K562 (cell line): ENCODE data around the gene SIRT5. TPM values are rescaled to one million over a fixed set of nuclear protein-coding genes. Genes with fewer than 3 reads are reported as not detected.

Experiments
- ATAC-seq: fragments of 200-7000 bp; cut with Tn5 transposase; 3 replicates; pipeline ENCODE4 v1.9.1; 2020; ENCODE audit warnings: moderate library complexity
- Bru-seq: library from RNA; stranded (reverse); fragments of 400-500 nt; gene quantifications from one replicate; lab custom pipeline; 2021; lab: Mats Ljungman, UMichigan
- BruChase-seq, 2 experiments: library from RNA; stranded (reverse); fragments of 400-500 nt; gene quantifications; one replicate each; lab custom pipeline; 2021; lab: Mats Ljungman, UMichigan
- BruUV-seq: library from RNA; stranded (reverse); fragments of 400-500 nt; replicated peaks from 2 replicates; lab custom pipeline; 2021; lab: Mats Ljungman, UMichigan
- CTCF ChIA-PET: fragments of 300-600 bp; formaldehyde crosslinking; extraction: SDS; loops from one replicate; lab custom pipeline; 2021; ENCODE audit warnings: low intra/inter-chr PET ratio; lab: Yijun Ruan, JAX
- POLR2A ChIA-PET: fragments of 300-600, 350-650 bp; sonication (Branson Sonifier 250); formaldehyde crosslinking; extraction: SDS; loops from one replicate; lab custom pipeline; 2021; ENCODE audit warnings: antibody characterized with exemption, inconsistent platforms; lab: Yijun Ruan, JAX
- DNase-seq, 4 experiments: peaks; one replicate each; pipeline versions ENCODE4 v3.0.0 to v3.0.0-alpha.2; 2011 to 2018; ENCODE audit warnings: low spot score in 3 of 4, mixed read lengths in 3 of 4; ENCODE audit errors: extremely low read depth in 1 of 4
- FAIRE-seq: peaks from 2 replicates; lab custom pipeline; 2011; peaks lifted over from hg19 to GRCh38; lab: Jason Lieb, UNC
- H2AFZ ChIP-seq: 2 replicates; pipeline ENCODE4 v1.6.0; 2011; ENCODE audit warnings: low read depth, low read length, control low read depth, inconsistent platforms
- H3K27ac ChIP-seq: fragments of 200-600 bp; 3 replicates; pipeline ENCODE4 v1.8.0; 2011; ENCODE audit warnings: low read depth, mild to moderate bottlenecking, control low read depth, inconsistent platforms, low read length, moderate library complexity, mixed read lengths; ENCODE audit errors: extremely low read depth
- H3K27me3 ChIP-seq, 2 experiments: fragments of 300-600 bp in 1 of 2; 2 replicates in 1 of 2; 3 replicates in 1 of 2; pipeline versions ENCODE4 v1.6.0 to v1.8.0; 2011; ENCODE audit warnings: inconsistent platforms in 2 of 2, low read length in 2 of 2, mild to moderate bottlenecking in 1 of 2, mixed read lengths in 1 of 2, moderate library complexity in 1 of 2; ENCODE audit not compliant: control insufficient read depth in 2 of 2, insufficient read depth in 2 of 2
- H3K36me3 ChIP-seq: fragments of 300-600 bp; 3 replicates; pipeline ENCODE4 v1.8.0; 2011; ENCODE audit warnings: mild to moderate bottlenecking, low read length, inconsistent platforms; ENCODE audit not compliant: control insufficient read depth, insufficient read depth
- H3K4me1 ChIP-seq, 2 experiments: fragments of 200-600 bp in 1 of 2; replicated peaks in 1 of 2; 2 replicates in 1 of 2; 3 replicates in 1 of 2; pipeline versions ENCODE4 v1.5.1 to v1.8.0; 2011; ENCODE audit warnings: inconsistent platforms in 2 of 2, low read length in 2 of 2, mild to moderate bottlenecking in 1 of 2, mixed read lengths in 1 of 2, moderate library complexity in 1 of 2; ENCODE audit not compliant: control insufficient read depth in 2 of 2, insufficient read depth in 2 of 2
- H3K4me2 ChIP-seq: 2 replicates; pipeline ENCODE4 v1.6.1; 2011; ENCODE audit warnings: low read length, control low read depth, inconsistent platforms, mixed read lengths; ENCODE audit not compliant: insufficient read depth
- H3K4me3 ChIP-seq: fragments of 200-600 bp; sonication (generic), shearing (Covaris generic); 2 replicates; pipeline ENCODE4 v1.5.1; 2016; ENCODE audit warnings: control low read depth, inconsistent platforms
- H3K79me2 ChIP-seq: fragments of 200-600 bp; 3 replicates; pipeline ENCODE4 v1.8.0; 2011; ENCODE audit warnings: low read length, inconsistent platforms; ENCODE audit not compliant: control insufficient read depth, insufficient read depth
- H3K9ac ChIP-seq, 2 experiments: 2 replicates each; pipeline versions ENCODE4 v1.6.0 to v1.6.1; 2011; ENCODE audit warnings: low read depth in 2 of 2, low read length in 2 of 2, control low read depth in 1 of 2, inconsistent platforms in 1 of 2, mild to moderate bottlenecking in 1 of 2, mixed read lengths in 1 of 2; ENCODE audit not compliant: insufficient read depth in 1 of 2
- H3K9me1 ChIP-seq: one replicate; pipeline ENCODE4 v1.6.0; 2011; ENCODE audit warnings: inconsistent platforms, mild to moderate bottlenecking, low read length, moderate library complexity; ENCODE audit not compliant: control insufficient read depth, insufficient read depth
- H3K9me3 ChIP-seq: replicated peaks from 2 replicates; pipeline ENCODE4 v1.5.1; 2011; ENCODE audit warnings: low read depth, low read length, inconsistent platforms; ENCODE audit not compliant: control insufficient read depth, insufficient read depth
- H4K20me1 ChIP-seq: replicated peaks from 2 replicates; pipeline ENCODE4 v1.6.1; 2011; ENCODE audit warnings: low read length, inconsistent platforms, mixed read lengths; ENCODE audit not compliant: control insufficient read depth, insufficient read depth
- CGGBP1 ChIP-seq: fragments of 250-450 bp; sonication (Bioruptor Pico); IDR thresholded peaks from 2 replicates; pipeline ENCODE4 v1.9.0; 2021; ENCODE audit warnings: mild to moderate bottlenecking
- GTF2B ChIP-seq: IDR thresholded peaks from 2 replicates; pipeline ENCODE4 v1.6.1; 2011; ENCODE audit not compliant: insufficient read length; ENCODE audit errors: extremely low read depth
- GTF2E2 ChIP-seq: fragments of 200-800 bp; sonication (Bioruptor generic); IDR thresholded peaks from 2 replicates; pipeline ENCODE4 v1.6.1; 2016; ENCODE audit warnings: missing genetic modification characterization, missing compliant biosample characterization
- HDAC3 ChIP-seq: fragments of 450-650 bp; IDR thresholded peaks from 2 replicates; pipeline ENCODE4 v1.6.1; 2018; ENCODE audit warnings: borderline replicate concordance, mild to moderate bottlenecking, moderate library complexity; ENCODE audit not compliant: partially characterized antibody
- IRF9 ChIP-seq: fragments of 450-650 bp; IDR thresholded peaks from 2 replicates; pipeline ENCODE4 v1.6.1; 2016; ENCODE audit warnings: missing biosample characterization, missing genetic modification characterization
- RBFOX2 ChIP-seq: fragments of 200-400 bp; formaldehyde crosslinking; IDR thresholded peaks from 2 replicates; pipeline ENCODE4 v1.6.1; 2017; ENCODE audit warnings: low read depth, mild to moderate bottlenecking, low read length, moderate library complexity
- SIX5 ChIP-seq, 2 experiments: IDR thresholded peaks; 2 replicates each; pipeline ENCODE4 v1.6.1; 2011; ENCODE audit warnings: low read length in 2 of 2, borderline replicate concordance in 1 of 2, low read depth in 1 of 2, mild to moderate bottlenecking in 1 of 2, moderate library complexity in 1 of 2; ENCODE audit not compliant: insufficient read depth in 1 of 2
- TBL1XR1 ChIP-seq, 2 experiments: IDR thresholded peaks; 2 replicates each; pipeline ENCODE4 v1.6.1; 2012; ENCODE audit warnings: improper control_type of control experiment in 2 of 2, low read length in 2 of 2, mild to moderate bottlenecking in 1 of 2
- USF1 ChIP-seq: sonication (generic); formaldehyde crosslinking; IDR thresholded peaks from 2 replicates; pipeline ENCODE4 v1.9.0; 2022; ENCODE audit warnings: mild to moderate bottlenecking, missing genetic modification reagents
- ZNF165 ChIP-seq: fragments of 250-450 bp; sonication (Bioruptor Pico); IDR thresholded peaks from 2 replicates; pipeline ENCODE4 v1.4.0; 2020; ENCODE audit warnings: borderline replicate concordance
- ZNF282 ChIP-seq: sonication (generic); formaldehyde crosslinking; IDR thresholded peaks from 2 replicates; pipeline ENCODE4 v1.8.1; 2023; ENCODE audit warnings: missing genetic modification reagents
- ZNF408 ChIP-seq: fragments of 250-450 bp; sonication (Bioruptor Pico); IDR thresholded peaks from 2 replicates; pipeline ENCODE4 v1.4.0; 2020; ENCODE audit warnings: low read depth, mild to moderate bottlenecking, moderate library complexity
- WGBS: fragments of 100-300 bp; shearing (Covaris generic); methylation state at CpG from one replicate; pipeline ENCODE4 v1.1.6; 2016; ENCODE audit warnings: low coverage, mixed read lengths; ENCODE audit not compliant: insufficient coverage; ENCODE audit errors: missing lambda C conversion rate; 5-methylcytosine and 5-hydroxymethylcytosine counted together
- in situ Hi-C: fragments of 300-500 bp; cut with MboI; formaldehyde crosslinking; loops from 4 replicates; pipeline ENCODE4 v1.15.0; 2018; ENCODE audit warnings: inconsistent platforms, mixed read lengths
- intact Hi-C: fragments of 100-400 bp; cut with micrococcal nuclease; formaldehyde crosslinking; loops from 2 replicates; pipeline ENCODE4 v1.14.2; 2022
- long read RNA-seq, 3 experiments: library from polyadenylated mRNA in 2 of 3; library from RNA in 1 of 3; unstranded in 2 of 3; stranded (forward) in 1 of 3; transcript quantifications; one replicate each; pipeline ENCODE4 v2.0.0, GENCODE V29; 2019 to 2022
- polyA minus RNA-seq, 3 experiments: library from RNA; depleted of rRNA, polyadenylated mRNA; stranded (reverse); fragments of >200 nt; gene quantifications; 2 replicates each; pipeline ENCODE4 v1.2.3, GENCODE V29; 2011
- polyA plus RNA-seq, 8 experiments: library from polyadenylated mRNA; depleted of rRNA in 4 of 8; stranded (reverse) in 5 of 8; unstranded in 3 of 8; fragments of >200 nt; fragmentation: Nextera tagmentation in 2 of 8; fragmentation: Illumina TruSeq in 1 of 8; extraction: Ambion mirVana in 2 of 8; extraction: Trizol in 1 of 8; gene quantifications; 2 replicates each; pipeline versions ENCODE4 v1.2.1 to v1.2.3, GENCODE V29; 2011 to 2014; ENCODE audit warnings: inconsistent platforms in 1 of 8, missing spikeins in 1 of 8
- total RNA-seq, 7 experiments: library from RNA; depleted of rRNA in 6 of 7; stranded (reverse); fragments of >200 nt in 6 of 7; fragmentation: Illumina TruSeq in 2 of 7; extraction: Trizol in 2 of 7; gene quantifications; 2 replicates each; pipeline versions ENCODE4 v1.2.1 to v1.2.3, GENCODE V29; 2011 to 2021; ENCODE audit warnings: low replicate concordance in 1 of 7

Gene SIRT5
- 14.1 and 21.0 TPM in 2 replicates for total RNA-seq (2011; cell fraction: chromatin; rRNA removed; ENCODE audit: low replicate concordance)
- total RNA-seq (2011; cell fraction: nucleolus; rRNA removed) = 9.3 and 10.0 TPM in 2 replicates
- 16.4 and 25.4 TPM in 2 replicates for total RNA-seq (2011; cell fraction: nucleoplasm; rRNA removed)
- total RNA-seq (2014; rRNA removed) (7.4 and 8.6 TPM in 2 replicates), total RNA-seq (2014; rRNA removed; fragmentation: Illumina TruSeq; extraction: Trizol) (11.6 and 15.0 TPM in 2 replicates), total RNA-seq (2015; rRNA removed; fragmentation: Illumina TruSeq; extraction: Trizol) (10.0 and 13.4 TPM in 2 replicates), total RNA-seq (2021) (8.6 and 8.7 TPM in 2 replicates), polyA plus RNA-seq (2011; rRNA removed) (9.2 and 11.4 TPM in 2 replicates), polyA plus RNA-seq (2014; fragmentation: Illumina TruSeq; extraction: Trizol) (12.5 and 15.7 TPM in 2 replicates), polyA plus RNA-seq (2014; fragmentation: Nextera tagmentation; extraction: Ambion mirVana) (1 to 10 TPM; 2.1 to 2.3 TPM), polyA plus RNA-seq (2014; rRNA removed) (11.7 and 15.7 TPM in 2 replicates), polyA minus RNA-seq (2011; rRNA and poly(A)+ RNA removed) (6.5 TPM in 2 replicates), Bru-seq, nascent RNA (percentile 60 among the genes with signal in this experiment), BruChase-seq, experiment 1, labeled RNA remaining after a 2-hour chase (percentile 62 among the genes with signal in this experiment), BruChase-seq, experiment 2, labeled RNA remaining after a 6-hour chase (percentile 60 among the genes with signal in this experiment)
- 7.1 and 7.7 TPM in 2 replicates for polyA plus RNA-seq (2011; cell fraction: cytosol; rRNA removed)
- 11.8 and 16.3 TPM in 2 replicates for polyA plus RNA-seq (2011; cell fraction: nucleus; rRNA removed)
- 9.1 and 15.2 TPM in 2 replicates for polyA plus RNA-seq (2012)
- polyA minus RNA-seq (2011; cell fraction: cytosol; rRNA and poly(A)+ RNA removed) = 3.3 and 3.4 TPM in 2 replicates
- polyA minus RNA-seq (2011; cell fraction: nucleus; rRNA and poly(A)+ RNA removed) = 7.8 and 8.2 TPM in 2 replicates
- long read RNA-seq, experiment 1, partial matches to known transcripts = 13 of 50 reads
- long read RNA-seq, experiment 1, other reads (novel, unspliced or antisense) = 37 of 50 reads
- long read RNA-seq, experiment 2, partial matches to known transcripts = 7 of 18 reads
- long read RNA-seq, experiment 2, other reads (novel, unspliced or antisense) = 10 of 18 reads
- long read RNA-seq, experiment 3, partial matches to known transcripts = 5 of 20 reads
- long read RNA-seq, experiment 3, other reads (novel, unspliced or antisense) = 15 of 20 reads

- Histone ChIP-seq H2AFZ (peak within 1 kb of the TSS; percentile 97), H4K20me1 (no peaks in the 10 kb centered on the region), H3K4me2 (peak within 1 kb of the TSS; percentile 90), H3K9me3 (peaks cover 4% of the 10 kb centered on the region), H3K36me3 (no peaks in the 10 kb centered on the region), H3K27ac (peak within 1 kb of the TSS; percentile 87), H3K9me1 (no peaks in the 10 kb centered on the region), H3K79me2 (peaks cover 19% of the 10 kb centered on the region), H3K27me3 (no peaks in the 10 kb centered on the region), H3K9ac (peak within 1 kb of the TSS; percentile 83 to 90), H3K4me3 (peak within 1 kb of the TSS; percentile 56), H3K4me1 (peaks cover 17 to 20% of the 10 kb centered on the region in 2 experiments)
- intact Hi-C loops = loop anchor here (1.0 to 10.0 kb wide), 7 partner anchors 40 to 500 kb away; partner anchors contain the start of genes GFOD1 and NOL7
- WGBS = 1% methylated on average over 45 of the region's 52 CpGs
- POLR2A ChIA-PET = interaction anchor here (0.5 to 1.9 kb wide), 21 partner anchors 9 to 491 kb away, joined by 3 to 16 read pairs (median 3); partner anchors contain the start of gene NOL7
- in situ Hi-C loops = no loop called here
- DNase-seq (peak; percentile 77 to 90 (median 84)), ATAC-seq (peak; percentile 88), FAIRE-seq (peak; percentile 84)
- CTCF ChIA-PET = interaction anchor here (1.1 kb wide), 1 partner anchor 49 kb away, joined by 3 read pairs; no protein-coding TSS in a partner anchor
- no TSS peak for BruUV-seq
- peak; percentile 93 for TF ChIP-seq RBFOX2
- TF ChIP-seq TBL1XR1 (IDR thresholded peaks at IDR 0.05; ENCODE audit: low read length in 2 of 2) = peak; percentile 58 to 62; a peak in 2 of 4 replicates
- TF ChIP-seq ZNF408 (CRISPR knock-in tag) = no peak
- TF ChIP-seq SIX5 (IDR thresholded peaks at IDR 0.05; ENCODE audit: borderline replicate concordance in 1 of 2, insufficient read depth in 1 of 2, low read depth in 1 of 2, low read length in 2 of 2) = no peak
- no peak for TF ChIP-seq ZNF165 (CRISPR knock-in tag)
- no peak for TF ChIP-seq USF1 (CRISPR knock-in tag)
- TF ChIP-seq IRF9 (tag) = no peak
- TF ChIP-seq ZNF282 (CRISPR knock-in tag) = no peak
- no peak for TF ChIP-seq HDAC3
- TF ChIP-seq GTF2E2 (tag) = peak; percentile 89
- no peak for TF ChIP-seq GTF2B
- peak; percentile 14; the same call in 1 of the 2 replicates for TF ChIP-seq CGGBP1 (CRISPR knock-in tag)
Measured at GRCh38 chr6:13574571-13575376, at the start of gene SIRT5. TSS of gene SIRT5 (plus strand) at chr6:13574601. CDS start at chr6:13584111, 9,510 bp downstream.
